ENCODE results near the gene TMC6. TPM values are rescaled to one million over a fixed set of nuclear protein-coding genes. Genes with fewer than 3 reads are reported as not detected.

TMC6 gene
- total and polyA plus RNA-seq, 2 of the 13 experiments (the other 11 are each of a cell fraction or from before 2014, with no cell fraction given): 48.4 to 99.1 TPM

DNA sequence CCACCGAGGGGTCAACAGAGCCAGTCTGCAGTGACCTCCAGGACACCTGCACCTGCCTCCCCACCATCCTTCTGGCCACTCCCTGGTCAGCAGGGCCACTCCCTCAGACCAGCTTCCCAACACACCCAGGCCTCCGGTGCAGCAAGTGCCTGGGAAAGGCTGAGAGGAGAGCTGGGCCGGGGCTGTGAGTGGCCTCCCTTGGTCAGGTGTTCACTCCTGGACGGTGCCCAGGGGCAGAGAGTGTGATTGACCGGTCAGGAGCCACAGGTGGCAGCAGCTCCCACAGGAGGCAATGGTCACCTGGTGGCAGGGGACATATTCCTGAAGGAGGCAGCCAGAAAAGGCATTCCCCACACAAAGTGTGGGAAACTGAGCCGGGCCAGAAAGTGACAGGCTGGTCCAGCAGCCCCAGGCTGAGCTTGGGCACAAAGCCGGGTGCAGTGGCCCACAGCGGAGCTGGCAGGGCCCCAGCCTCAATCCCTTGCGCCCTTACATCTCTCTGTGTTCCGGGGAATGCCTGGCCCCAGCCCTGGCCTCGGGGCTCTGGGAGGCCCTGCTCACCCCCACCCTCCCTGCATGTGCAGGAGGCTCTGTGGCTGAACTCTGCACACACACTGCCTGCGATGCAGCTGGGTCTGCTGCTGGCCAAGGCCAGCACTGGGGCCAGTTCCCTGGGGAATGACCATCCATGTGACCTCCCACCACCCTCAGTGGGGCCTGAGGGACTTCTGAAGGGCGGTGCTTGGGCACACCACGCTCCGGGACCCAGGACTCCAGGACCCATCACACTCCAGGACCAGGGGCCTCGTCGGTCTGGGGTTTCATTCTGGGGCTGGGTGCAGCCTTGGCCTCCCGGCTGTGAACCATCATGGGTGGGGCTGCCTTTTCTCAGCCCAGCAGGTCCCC lies 16.4 kb upstream of the TMC6 start (continued):
- no peak; the same call in 1 of the 2 replicates for TF ChIP-seq ZNF607 (CRISPR knock-in tag; IDR thresholded peaks at IDR 0.05; ENCODE audit: borderline replicate concordance)
- no peak for TF ChIP-seq MED13 (CRISPR knock-in tag; IDR thresholded peaks at IDR 0.05)
- TF ChIP-seq, protein P1, sequence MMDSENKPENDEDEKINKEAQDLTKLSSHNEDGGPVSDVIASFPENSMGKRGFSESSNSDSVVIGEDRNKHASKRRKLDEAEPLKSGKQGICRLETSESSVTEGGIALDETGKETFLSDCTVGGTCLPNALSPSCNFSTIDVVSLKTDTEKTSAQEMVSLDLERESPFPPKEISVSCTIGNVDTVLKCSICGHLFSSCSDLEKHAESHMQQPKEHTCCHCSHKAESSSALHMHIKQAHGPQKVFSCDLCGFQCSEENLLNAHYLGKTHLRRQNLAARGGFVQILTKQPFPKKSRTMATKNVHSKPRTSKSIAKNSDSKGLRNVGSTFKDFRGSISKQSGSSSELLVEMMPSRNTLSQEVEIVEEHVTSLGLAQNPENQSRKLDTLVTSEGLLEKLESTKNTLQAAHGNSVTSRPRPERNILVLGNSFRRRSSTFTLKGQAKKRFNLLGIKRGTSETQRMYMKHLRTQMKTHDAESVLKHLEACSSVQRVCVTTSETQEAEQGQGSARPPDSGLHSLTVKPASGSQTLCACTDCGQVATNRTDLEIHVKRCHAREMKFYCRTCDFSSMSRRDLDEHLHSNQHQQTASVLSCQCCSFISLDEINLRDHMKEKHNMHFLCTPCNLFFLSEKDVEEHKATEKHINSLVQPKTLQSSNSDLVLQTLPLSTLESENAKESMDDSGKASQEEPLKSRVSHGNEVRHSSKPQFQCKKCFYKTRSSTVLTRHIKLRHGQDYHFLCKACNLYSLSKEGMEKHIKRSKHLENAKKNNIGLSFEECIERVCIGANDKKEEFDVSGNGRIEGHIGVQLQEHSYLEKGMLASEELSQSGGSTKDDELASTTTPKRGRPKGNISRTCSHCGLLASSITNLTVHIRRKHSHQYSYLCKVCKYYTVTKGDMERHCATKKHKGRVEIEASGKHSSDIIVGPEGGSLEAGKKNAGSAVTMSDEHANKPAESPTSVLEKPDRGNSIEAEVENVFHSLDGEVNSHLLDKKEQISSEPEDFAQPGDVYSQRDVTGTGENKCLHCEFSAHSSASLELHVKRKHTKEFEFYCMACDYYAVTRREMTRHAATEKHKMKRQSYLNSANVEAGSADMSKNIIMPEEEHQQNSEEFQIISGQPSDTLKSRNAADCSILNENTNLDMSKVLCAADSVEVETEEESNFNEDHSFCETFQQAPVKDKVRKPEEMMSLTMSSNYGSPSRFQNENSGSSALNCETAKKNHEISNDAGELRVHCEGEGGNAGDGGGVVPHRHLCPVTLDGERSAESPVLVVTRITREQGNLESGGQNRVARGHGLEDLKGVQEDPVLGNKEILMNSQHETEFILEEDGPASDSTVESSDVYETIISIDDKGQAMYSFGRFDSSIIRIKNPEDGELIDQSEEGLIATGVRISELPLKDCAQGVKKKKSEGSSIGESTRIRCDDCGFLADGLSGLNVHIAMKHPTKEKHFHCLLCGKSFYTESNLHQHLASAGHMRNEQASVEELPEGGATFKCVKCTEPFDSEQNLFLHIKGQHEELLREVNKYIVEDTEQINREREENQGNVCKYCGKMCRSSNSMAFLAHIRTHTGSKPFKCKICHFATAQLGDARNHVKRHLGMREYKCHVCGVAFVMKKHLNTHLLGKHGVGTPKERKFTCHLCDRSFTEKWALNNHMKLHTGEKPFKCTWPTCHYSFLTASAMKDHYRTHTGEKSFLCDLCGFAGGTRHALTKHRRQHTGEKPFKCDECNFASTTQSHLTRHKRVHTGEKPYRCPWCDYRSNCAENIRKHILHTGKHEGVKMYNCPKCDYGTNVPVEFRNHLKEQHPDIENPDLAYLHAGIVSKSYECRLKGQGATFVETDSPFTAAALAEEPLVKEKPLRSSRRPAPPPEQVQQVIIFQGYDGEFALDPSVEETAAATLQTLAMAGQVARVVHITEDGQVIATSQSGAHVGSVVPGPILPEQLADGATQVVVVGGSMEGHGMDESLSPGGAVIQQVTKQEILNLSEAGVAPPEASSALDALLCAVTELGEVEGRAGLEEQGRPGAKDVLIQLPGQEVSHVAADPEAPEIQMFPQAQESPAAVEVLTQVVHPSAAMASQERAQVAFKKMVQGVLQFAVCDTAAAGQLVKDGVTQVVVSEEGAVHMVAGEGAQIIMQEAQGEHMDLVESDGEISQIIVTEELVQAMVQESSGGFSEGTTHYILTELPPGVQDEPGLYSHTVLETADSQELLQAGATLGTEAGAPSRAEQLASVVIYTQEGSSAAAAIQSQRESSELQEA (CRISPR knock-in tag; IDR thresholded peaks at IDR 0.05; ENCODE audit: not compliant biosample characterization): no peak
- no peak for TF ChIP-seq ZNF777 (CRISPR knock-in tag; IDR thresholded peaks at IDR 0.05)
- TF ChIP-seq ZFP1 (CRISPR knock-in tag; IDR thresholded peaks at IDR 0.05): no peak
- TF ChIP-seq ZBTB3 (CRISPR knock-in tag; IDR thresholded peaks at IDR 0.05; ENCODE audit: borderline replicate concordance, low read depth): no peak; the same call in 1 of the 2 replicates
- TF ChIP-seq ZFY (CRISPR knock-in tag; IDR thresholded peaks at IDR 0.05): peak; percentile 75; the same call in 1 of the 2 replicates
- TF ChIP-seq TEAD3 (CRISPR knock-in tag; optimal IDR thresholded peaks at IDR 0.05; ENCODE audit: borderline replicate concordance): peak; percentile 75
- no peak for TF ChIP-seq ZNF24 (IDR thresholded peaks at IDR 0.05)
- TF ChIP-seq GTF3A (CRISPR knock-in tag; conservative IDR thresholded peaks at IDR 0.05): no peak
- TF ChIP-seq KDM5A (IDR thresholded peaks at IDR 0.05; ENCODE audit: borderline replicate concordance, low read length): no peak
- no peak for TF ChIP-seq ESRRA (CRISPR knock-in tag; IDR thresholded peaks at IDR 0.05; ENCODE audit: low read depth)
- peak; percentile 89 for TF ChIP-seq ZFX (CRISPR knock-in tag; IDR thresholded peaks at IDR 0.05; ENCODE audit: low read depth)
- TF ChIP-seq ZNF605 (CRISPR knock-in tag; IDR thresholded peaks at IDR 0.05): no peak
- peak; percentile 71; the same call in 1 of the 2 replicates for TF ChIP-seq XBP1 (CRISPR knock-in tag; IDR thresholded peaks at IDR 0.05)
- TF ChIP-seq, protein P2, sequence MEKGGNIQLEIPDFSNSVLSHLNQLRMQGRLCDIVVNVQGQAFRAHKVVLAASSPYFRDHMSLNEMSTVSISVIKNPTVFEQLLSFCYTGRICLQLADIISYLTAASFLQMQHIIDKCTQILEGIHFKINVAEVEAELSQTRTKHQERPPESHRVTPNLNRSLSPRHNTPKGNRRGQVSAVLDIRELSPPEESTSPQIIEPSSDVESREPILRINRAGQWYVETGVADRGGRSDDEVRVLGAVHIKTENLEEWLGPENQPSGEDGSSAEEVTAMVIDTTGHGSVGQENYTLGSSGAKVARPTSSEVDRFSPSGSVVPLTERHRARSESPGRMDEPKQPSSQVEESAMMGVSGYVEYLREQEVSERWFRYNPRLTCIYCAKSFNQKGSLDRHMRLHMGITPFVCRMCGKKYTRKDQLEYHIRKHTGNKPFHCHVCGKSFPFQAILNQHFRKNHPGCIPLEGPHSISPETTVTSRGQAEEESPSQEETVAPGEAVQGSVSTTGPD (CRISPR knock-in tag; IDR thresholded peaks at IDR 0.05): peak; percentile 75
- TF ChIP-seq PTBP1 (IDR thresholded peaks at IDR 0.05; ENCODE audit: low read depth, low read length, poor library complexity, severe bottlenecking): peak; percentile 39
- TF ChIP-seq, protein P3, sequence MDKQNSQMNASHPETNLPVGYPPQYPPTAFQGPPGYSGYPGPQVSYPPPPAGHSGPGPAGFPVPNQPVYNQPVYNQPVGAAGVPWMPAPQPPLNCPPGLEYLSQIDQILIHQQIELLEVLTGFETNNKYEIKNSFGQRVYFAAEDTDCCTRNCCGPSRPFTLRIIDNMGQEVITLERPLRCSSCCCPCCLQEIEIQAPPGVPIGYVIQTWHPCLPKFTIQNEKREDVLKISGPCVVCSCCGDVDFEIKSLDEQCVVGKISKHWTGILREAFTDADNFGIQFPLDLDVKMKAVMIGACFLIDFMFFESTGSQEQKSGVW (CRISPR knock-in tag; IDR thresholded peaks at IDR 0.05; ENCODE audit: borderline replicate concordance): no peak
- TF ChIP-seq MXI1 (IDR thresholded peaks at IDR 0.05; ENCODE audit: borderline replicate concordance, low read depth, low read length): peak; percentile 41; the same call in 1 of the 3 replicates

Measured in HepG2 (cell line).